HG03432 (cell line): ENCODE measurements around the gene B3GNT5.

Experiments used
- ATAC-seq: cut with Tn5 transposase; IDR thresholded peaks from one replicate; pipeline ENCODE4 v1.9.1; 2021; ENCODE audit warnings: mild to moderate bottlenecking, moderate library complexity; ENCODE audit not compliant: unreplicated experiment

B3GNT5 gene

GRCh38 chr3:183317886-183318865 is 65.1 kb downstream of the B3GNT5 start:
- no peak for ATAC-seq

GRCh38 chr3:183318877-183319276 is 65.8 kb downstream of the B3GNT5 start:
- ATAC-seq: no peak

GRCh38 chr3:183319371-183319770 is 66.3 kb downstream of the B3GNT5 start:
- no peak for ATAC-seq
